Trophoblast cell (in vitro differentiated cells and primary cell): Measurements from ENCODE around the gene TEAD4.

ENCODE experiments used
- DNase-seq, 2 donors: peaks; one replicate each; pipeline ENCODE4 v3.0.0-alpha.2; 2016
- H2AFZ ChIP-seq: 2 replicates; pipeline ENCODE4 v1.6.1; 2013; ENCODE audit warnings: low read length, moderate library complexity, mild to moderate bottlenecking; ENCODE audit not compliant: insufficient read depth, poor library complexity
- H2AK5ac ChIP-seq: 2 replicates; pipeline ENCODE4 v1.6.1; 2013; ENCODE audit warnings: mild to moderate bottlenecking, low read length
- H2BK120ac ChIP-seq: 2 replicates; pipeline ENCODE4 v1.6.1; 2013; ENCODE audit warnings: low read length, mild to moderate bottlenecking, moderate library complexity; ENCODE audit not compliant: insufficient read depth, poor library complexity
- H2BK12ac ChIP-seq: 2 replicates; pipeline ENCODE4 v1.6.1; 2013; ENCODE audit warnings: mild to moderate bottlenecking, low read length, moderate library complexity
- H2BK5ac ChIP-seq: 2 replicates; pipeline ENCODE4 v1.6.1; 2013; ENCODE audit warnings: low read length, low read depth, moderate library complexity, mild to moderate bottlenecking; ENCODE audit not compliant: poor library complexity
- H3K14ac ChIP-seq: 2 replicates; pipeline ENCODE4 v1.6.1; 2013; ENCODE audit warnings: mild to moderate bottlenecking, low read length
- H3K18ac ChIP-seq: 2 replicates; pipeline ENCODE4 v1.6.1; 2013; ENCODE audit warnings: mild to moderate bottlenecking, low read length
- H3K23ac ChIP-seq: 2 replicates; pipeline ENCODE4 v1.6.1; 2013; ENCODE audit warnings: low read length
- H3K27ac ChIP-seq: 2 replicates; pipeline ENCODE4 v1.5.1; 2013; ENCODE audit warnings: low read depth, mild to moderate bottlenecking, inconsistent platforms, low read length, moderate library complexity
- H3K27me3 ChIP-seq: 2 replicates; pipeline ENCODE4 v1.6.1; 2013; ENCODE audit warnings: inconsistent platforms, mild to moderate bottlenecking, low read length, moderate library complexity; ENCODE audit not compliant: insufficient read depth
- H3K36me3 ChIP-seq, 2 experiments: 1 replicate in 1 of 2; 2 replicates in 1 of 2; pipeline ENCODE4 v1.6.1; 2013; ENCODE audit warnings: low read length in 2 of 2, mild to moderate bottlenecking in 2 of 2, moderate library complexity in 1 of 2; ENCODE audit not compliant: insufficient read depth in 2 of 2, control insufficient read depth in 1 of 2
- H3K4ac ChIP-seq: 2 replicates; pipeline ENCODE4 v1.6.1; 2013; ENCODE audit warnings: low read depth, mild to moderate bottlenecking, low read length, moderate library complexity
- H3K4me1 ChIP-seq, 2 experiments: 1 replicate in 1 of 2; 2 replicates in 1 of 2; pipeline ENCODE4 v1.6.1; 2013; ENCODE audit warnings: low read length in 2 of 2, mild to moderate bottlenecking in 2 of 2, moderate library complexity in 1 of 2; ENCODE audit not compliant: insufficient read depth in 2 of 2, control insufficient read depth in 1 of 2
- H3K4me2 ChIP-seq: 2 replicates; pipeline ENCODE4 v1.6.1; 2013; ENCODE audit warnings: inconsistent platforms, mild to moderate bottlenecking, low read length, moderate library complexity
- H3K4me3 ChIP-seq: 2 replicates; pipeline ENCODE4 v1.5.1; 2013; ENCODE audit warnings: mild to moderate bottlenecking, low read depth, low read length, inconsistent platforms
- H3K79me1 ChIP-seq: one replicate; pipeline ENCODE4 v1.6.1; 2013; ENCODE audit warnings: low read length
- H3K79me2 ChIP-seq: 2 replicates; pipeline ENCODE4 v1.6.1; 2013; ENCODE audit warnings: low read length, mild to moderate bottlenecking; ENCODE audit not compliant: control insufficient read depth, insufficient read depth, poor library complexity
- H3K9ac ChIP-seq: 2 replicates; pipeline ENCODE4 v1.6.1; 2013; ENCODE audit warnings: mild to moderate bottlenecking, low read length
- H3K9me3 ChIP-seq: 2 replicates; pipeline ENCODE4 v1.6.1; 2013; ENCODE audit warnings: low read depth, mild to moderate bottlenecking, control low read depth, inconsistent platforms, low read length; ENCODE audit not compliant: insufficient read depth
- H4K12ac ChIP-seq: 2 replicates; pipeline ENCODE4 v1.6.1; 2013; ENCODE audit warnings: low read depth, mild to moderate bottlenecking, low read length, moderate library complexity
- H4K8ac ChIP-seq: 2 replicates; pipeline ENCODE4 v1.6.1; 2013; ENCODE audit warnings: low read depth, mild to moderate bottlenecking, low read length, moderate library complexity
- H4K91ac ChIP-seq: one replicate; pipeline ENCODE4 v1.6.1; 2013; ENCODE audit warnings: low read depth, mild to moderate bottlenecking, low read length, moderate library complexity
- WGBS: extraction: QIAGEN DNeasy Blood & Tissue Kit; methylation state at CpG from one replicate; pipeline ENCODE4 v1.1.7; 2013; ENCODE audit warnings: missing lambda C conversion rate; ENCODE audit not compliant: insufficient read length, insufficient coverage; ENCODE audit errors: extremely low coverage; 5-methylcytosine and 5-hydroxymethylcytosine counted together

TEAD4 gene

DNA sequence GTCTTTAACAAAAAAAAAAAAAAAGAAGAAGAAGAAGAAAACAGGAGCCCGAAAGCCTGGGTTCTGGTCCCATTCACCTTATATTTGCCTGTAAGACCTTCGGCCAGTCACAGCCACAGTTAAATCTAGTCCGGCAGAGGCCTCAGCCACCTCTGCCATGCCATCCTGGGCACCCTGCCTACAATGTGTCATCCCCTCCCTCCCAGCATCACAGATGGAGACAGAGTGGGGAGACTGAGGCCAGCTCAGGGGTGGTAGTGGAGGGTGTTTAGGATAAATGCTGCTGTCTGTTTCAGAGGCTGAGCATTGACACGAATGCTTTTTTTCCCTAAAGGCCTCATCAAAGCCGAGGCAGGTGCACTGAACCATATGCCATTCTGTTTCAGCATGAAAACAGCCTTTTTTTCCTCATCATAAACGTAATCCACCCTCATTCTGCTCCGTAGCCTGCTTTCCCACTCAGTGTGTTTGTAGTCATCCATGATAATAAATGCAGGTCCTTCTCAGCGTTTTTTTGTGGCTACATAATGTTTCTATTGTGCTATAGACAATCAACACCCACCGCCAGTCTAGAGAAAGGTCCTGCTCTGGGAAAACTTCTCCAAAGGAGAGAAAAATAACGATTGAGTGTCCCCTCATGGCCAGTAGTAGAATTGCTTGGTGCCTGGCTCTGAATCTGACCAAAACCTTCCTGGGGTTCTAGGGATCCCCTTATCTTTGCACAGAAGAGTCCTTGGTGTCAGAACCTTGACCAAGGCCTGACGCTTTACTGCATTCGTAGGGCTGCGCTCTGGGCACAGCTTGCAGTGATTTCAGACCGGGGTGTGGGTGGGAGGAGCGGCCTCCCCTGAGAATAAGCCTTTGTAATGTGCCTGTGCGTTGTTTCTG lies 76.9 kb downstream of the TEAD4 start:
- Histone ChIP-seq H3K4me3 (no peak overlapping the region), H2AK5ac (no peak overlapping the region), H2BK120ac (no peak overlapping the region), H3K4me1 (peaks cover 0 to 3% of the 10 kb centered on the region in 2 experiments), H3K18ac (no peak overlapping the region), H4K8ac (no peak overlapping the region), H4K12ac (no peak overlapping the region), H3K4ac (no peak overlapping the region), H4K91ac (no peak overlapping the region), H2BK12ac (no peak overlapping the region), H3K23ac (no peak overlapping the region), H2AFZ (no peak overlapping the region), H3K36me3 (peaks cover 30 to 41% of the 10 kb centered on the region in 2 experiments), H3K79me1 (no peaks in the 10 kb centered on the region), H3K4me2 (no peak overlapping the region), H3K27me3 (no peaks in the 10 kb centered on the region), H3K9ac (no peak overlapping the region), H3K27ac (no peak overlapping the region), H2BK5ac (no peak overlapping the region), H3K14ac (no peak overlapping the region), H3K79me2 (no peaks in the 10 kb centered on the region), H3K9me3 (peaks cover 2% of the 10 kb centered on the region)
- no CpG with 5 or more reads among the region's 16 CpGs for WGBS
- DNase-seq, result no peak

DNA sequence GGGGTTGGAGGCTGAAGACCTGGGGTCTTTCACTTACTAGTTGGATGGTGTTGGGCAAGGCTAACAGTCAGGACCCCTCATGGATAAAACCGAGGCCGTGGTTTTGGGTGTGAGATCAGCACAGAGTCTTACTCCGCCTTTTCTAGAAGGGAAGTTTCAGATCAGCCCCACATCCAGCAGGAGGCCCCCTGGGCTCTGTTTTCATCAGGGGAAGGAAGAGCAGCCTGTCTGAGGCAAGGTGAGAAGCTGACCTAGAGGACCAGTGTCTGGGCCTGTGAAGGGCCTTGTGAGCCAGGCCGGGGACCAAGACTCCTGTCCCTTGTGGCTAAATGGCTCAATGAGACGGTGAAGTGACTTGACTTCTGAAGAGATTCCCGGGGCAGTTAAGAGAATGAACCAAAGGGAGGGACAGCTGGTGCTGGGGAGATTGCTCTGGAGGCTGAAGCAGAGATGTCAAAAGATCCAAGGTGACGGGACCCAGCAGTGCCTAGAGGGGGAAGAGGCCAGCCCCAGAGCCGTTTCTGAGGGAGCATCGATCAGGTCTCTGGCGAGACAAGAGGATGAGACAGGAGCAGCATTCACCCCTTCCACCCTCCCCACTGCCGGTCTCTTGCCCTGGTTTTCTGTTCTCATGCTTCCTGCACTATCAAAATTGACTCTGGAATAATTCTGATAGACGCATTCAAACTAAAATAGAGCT lies 77.9 kb downstream of the TEAD4 start:
- peaks cover 26 to 37% of the 10 kb centered on the region in 2 experiments for H3K36me3 ChIP-seq
- no peak overlapping the region for H2BK5ac ChIP-seq
- H2BK120ac ChIP-seq, result no peak overlapping the region
- H3K18ac ChIP-seq, result no peak overlapping the region
- H2AK5ac ChIP-seq, result no peak overlapping the region
- no peak for DNase-seq
- H3K23ac ChIP-seq, result no peak overlapping the region
- H4K12ac ChIP-seq, result no peak overlapping the region
- H4K91ac ChIP-seq, result no peak overlapping the region
- no peak overlapping the region for H3K4me3 ChIP-seq
- H3K4me1 ChIP-seq, result peaks cover 0 to 3% of the 10 kb centered on the region in 2 experiments
- no peak overlapping the region for H3K14ac ChIP-seq
- no CpG with 5 or more reads among the region's 12 CpGs for WGBS
- H3K9me3 ChIP-seq, result peaks cover 2% of the 10 kb centered on the region
- no peaks in the 10 kb centered on the region for H3K79me2 ChIP-seq
- no peaks in the 10 kb centered on the region for H3K79me1 ChIP-seq
- no peak overlapping the region for H3K4ac ChIP-seq
- no peak overlapping the region for H4K8ac ChIP-seq
- no peak overlapping the region for H3K4me2 ChIP-seq
- no peak overlapping the region for H2BK12ac ChIP-seq
- no peak overlapping the region for H2AFZ ChIP-seq
- no peak overlapping the region for H3K27ac ChIP-seq
- no peak overlapping the region for H3K9ac ChIP-seq
- no peaks in the 10 kb centered on the region for H3K27me3 ChIP-seq

DNA sequence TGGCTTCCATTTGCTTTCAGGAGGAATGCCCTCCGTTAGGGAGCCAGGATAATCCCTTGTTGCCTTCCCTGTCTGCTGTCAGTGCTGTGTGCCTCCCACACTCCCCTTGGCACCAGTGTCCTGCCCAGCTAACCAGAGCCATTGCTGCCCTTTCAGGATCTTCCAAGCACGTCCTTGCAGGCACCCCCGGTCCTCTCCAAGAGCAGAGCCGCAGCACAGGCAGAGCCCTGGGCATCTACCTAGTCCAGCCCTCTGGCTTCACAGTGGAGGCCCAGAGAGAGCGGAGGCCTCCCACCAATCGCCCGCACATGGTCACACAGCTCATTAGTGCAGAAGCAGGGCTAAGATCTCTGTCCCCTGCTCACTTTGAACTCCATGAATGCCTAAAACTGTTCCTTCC lies 79.0 kb downstream of the TEAD4 start:
- Histone ChIP-seq H3K27me3 (no peaks in the 10 kb centered on the region), H3K9ac (no peak overlapping the region), H3K4me2 (no peak overlapping the region), H3K4ac (no peak overlapping the region), H2BK12ac (no peak overlapping the region), H3K79me2 (no peaks in the 10 kb centered on the region), H3K4me1 (peaks cover 0 to under 1% of the 10 kb centered on the region in 2 experiments), H3K14ac (no peak overlapping the region), H2AFZ (no peak overlapping the region), H3K23ac (no peak overlapping the region), H3K27ac (no peak overlapping the region), H2BK120ac (no peak overlapping the region), H4K8ac (no peak overlapping the region), H3K79me1 (no peaks in the 10 kb centered on the region), H4K12ac (no peak overlapping the region), H4K91ac (no peak overlapping the region), H3K36me3 (peaks cover 26 to 35% of the 10 kb centered on the region in 2 experiments), H2AK5ac (no peak overlapping the region), H3K4me3 (no peak overlapping the region), H2BK5ac (no peak overlapping the region), H3K9me3 (peaks cover 2% of the 10 kb centered on the region), H3K18ac (no peak overlapping the region)
- WGBS, result no CpG with 5 or more reads among the region's 7 CpGs
- DNase-seq, result no peak

DNA sequence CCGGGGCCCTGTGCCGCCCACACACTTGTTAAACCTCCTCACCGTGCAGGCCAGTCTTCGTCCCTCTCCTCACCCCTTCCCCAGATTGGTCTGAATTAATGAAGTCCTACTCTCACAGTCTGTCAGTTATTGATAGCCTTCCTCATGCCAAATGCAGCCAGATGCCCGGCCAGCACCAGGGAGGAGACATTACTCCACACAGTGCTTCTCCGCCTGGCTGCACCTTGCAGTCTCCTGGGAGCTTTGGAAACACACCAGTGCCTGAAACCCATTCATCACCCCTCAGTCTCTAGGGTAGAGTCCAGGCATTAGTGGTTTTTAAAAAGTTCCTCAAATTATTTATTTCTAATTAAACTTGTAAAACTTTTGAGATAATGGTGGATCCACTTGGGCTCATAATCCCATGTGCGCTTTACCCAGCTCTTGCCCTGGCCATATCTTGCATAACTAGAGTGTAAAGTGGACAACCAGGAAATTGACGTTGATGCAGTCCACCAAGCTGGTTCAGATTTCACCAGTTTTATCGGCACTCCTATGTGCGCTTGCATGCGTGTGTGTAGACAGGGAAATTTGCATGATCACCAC lies 79.8 kb downstream of the TEAD4 start:
- DNase-seq, result no peak
- Histone ChIP-seq H3K79me1 (no peaks in the 10 kb centered on the region), H3K14ac (no peak overlapping the region), H2AK5ac (no peak overlapping the region), H4K12ac (no peak overlapping the region), H3K27ac (no peak overlapping the region), H3K4me3 (no peak overlapping the region), H2BK12ac (no peak overlapping the region), H2BK5ac (no peak overlapping the region), H3K4me1 (no peaks in the 10 kb centered on the region), H3K36me3 (peaks cover 26 to 37% of the 10 kb centered on the region in 2 experiments), H2AFZ (no peak overlapping the region), H3K79me2 (no peaks in the 10 kb centered on the region), H3K9ac (no peak overlapping the region), H4K8ac (no peak overlapping the region), H3K27me3 (no peaks in the 10 kb centered on the region), H3K18ac (no peak overlapping the region), H2BK120ac (no peak overlapping the region), H3K4ac (no peak overlapping the region), H3K23ac (no peak overlapping the region), H3K4me2 (no peak overlapping the region), H4K91ac (no peak overlapping the region), H3K9me3 (peaks cover 2% of the 10 kb centered on the region)
- no CpG with 5 or more reads among the region's 11 CpGs for WGBS
